Activated CD8-positive, alpha-beta T cell treated with anti-CD3 and anti-CD28 coated beads for 36 hours (primary cell): ENCODE data around the gene RPS6KA2. TPM values are rescaled to one million over a fixed set of nuclear protein-coding genes. Genes with fewer than 3 reads are reported as not detected.

ENCODE experiments used
- ATAC-seq: fragments of 200-7000 bp; cut with Tn5 transposase; one replicate; pipeline ENCODE4 v1.10.0; 2021; ENCODE audit warnings: mild to moderate bottlenecking, moderate library complexity
- CTCF ChIA-PET: fragments of 350-600 bp; sonication (Branson Sonifier 250); formaldehyde crosslinking; loops from one replicate; lab custom pipeline; 2021; ENCODE audit warnings: antibody characterized with exemption; lab: Charles Lee
- POLR2A ChIA-PET: fragments of 350-600 bp; sonication (Branson Sonifier 250); formaldehyde crosslinking; loops from one replicate; lab custom pipeline; 2021; ENCODE audit warnings: antibody characterized with exemption; lab: Charles Lee
- DNase-seq: peaks from one replicate; pipeline ENCODE4 v3.0.0-alpha.2; 2020
- H3K27ac Mint-ChIP-seq: one replicate; pipeline ENCODE4 v1.8.0; 2021; ENCODE audit warnings: mild to moderate bottlenecking, mixed read lengths
- H3K27me3 Mint-ChIP-seq: one replicate; pipeline ENCODE4 v1.8.0; 2021; ENCODE audit warnings: mixed read lengths
- H3K36me3 Mint-ChIP-seq: one replicate; pipeline ENCODE4 v1.8.0; 2021; ENCODE audit warnings: low read depth, mixed read lengths
- H3K4me1 Mint-ChIP-seq: one replicate; pipeline ENCODE4 v1.8.0; 2021; ENCODE audit warnings: low read depth, mixed read lengths
- H3K4me3 Mint-ChIP-seq: one replicate; pipeline ENCODE4 v1.8.0; 2021; ENCODE audit warnings: mild to moderate bottlenecking, moderate library complexity, mixed read lengths
- H3K9me3 Mint-ChIP-seq: one replicate; pipeline ENCODE4 v1.8.0; 2021; ENCODE audit warnings: mixed read lengths
- intact Hi-C: fragments of 100-400 bp; cut with micrococcal nuclease; formaldehyde crosslinking; loops from one replicate; pipeline ENCODE4 v1.10.0; 2022
- total RNA-seq, 2 experiments: library from RNA; stranded (reverse); gene quantifications; one replicate each; pipeline ENCODE4 v1.2.3, GENCODE V29; 2021
- TF ChIP-seq, protein P1 (sequence below): fragments of 200-600 bp; IDR thresholded peaks from one replicate; pipeline ENCODE4 v1.8.0; 2022; ENCODE audit warnings: antibody characterized with exemption, mild to moderate bottlenecking

Gene RPS6KA2
- total RNA-seq, 2 experiments from 2014 or later = 5.8 TPM

DNA sequence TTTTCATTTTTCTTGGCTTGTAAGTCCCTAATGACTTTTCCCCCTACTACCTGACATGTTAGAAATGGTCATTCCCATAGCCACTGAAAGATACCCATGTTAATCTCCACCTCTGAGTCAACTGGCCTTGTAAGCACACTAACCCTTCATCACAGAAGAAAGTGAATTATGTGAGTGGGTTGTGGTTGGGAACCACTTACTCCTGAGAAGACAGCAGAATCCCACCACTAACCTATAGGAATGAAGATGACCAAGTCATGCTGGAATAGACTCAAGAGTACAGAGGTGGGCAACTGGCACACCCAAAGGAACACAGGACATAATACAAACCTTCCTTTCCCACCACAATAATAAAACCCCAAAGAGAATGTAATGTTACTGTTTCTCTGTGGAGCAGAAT, 70.7 kb downstream of the RPS6KA2 start:
- intact Hi-C loops = no loop called here
- CTCF ChIA-PET = no interaction called here
- H3K4me1 Mint-ChIP-seq = peaks cover 8% of the 10 kb centered on the region
- TF ChIP-seq, protein P1, sequence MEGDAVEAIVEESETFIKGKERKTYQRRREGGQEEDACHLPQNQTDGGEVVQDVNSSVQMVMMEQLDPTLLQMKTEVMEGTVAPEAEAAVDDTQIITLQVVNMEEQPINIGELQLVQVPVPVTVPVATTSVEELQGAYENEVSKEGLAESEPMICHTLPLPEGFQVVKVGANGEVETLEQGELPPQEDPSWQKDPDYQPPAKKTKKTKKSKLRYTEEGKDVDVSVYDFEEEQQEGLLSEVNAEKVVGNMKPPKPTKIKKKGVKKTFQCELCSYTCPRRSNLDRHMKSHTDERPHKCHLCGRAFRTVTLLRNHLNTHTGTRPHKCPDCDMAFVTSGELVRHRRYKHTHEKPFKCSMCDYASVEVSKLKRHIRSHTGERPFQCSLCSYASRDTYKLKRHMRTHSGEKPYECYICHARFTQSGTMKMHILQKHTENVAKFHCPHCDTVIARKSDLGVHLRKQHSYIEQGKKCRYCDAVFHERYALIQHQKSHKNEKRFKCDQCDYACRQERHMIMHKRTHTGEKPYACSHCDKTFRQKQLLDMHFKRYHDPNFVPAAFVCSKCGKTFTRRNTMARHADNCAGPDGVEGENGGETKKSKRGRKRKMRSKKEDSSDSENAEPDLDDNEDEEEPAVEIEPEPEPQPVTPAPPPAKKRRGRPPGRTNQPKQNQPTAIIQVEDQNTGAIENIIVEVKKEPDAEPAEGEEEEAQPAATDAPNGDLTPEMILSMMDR = no peak
- peaks cover 18% of the 10 kb centered on the region for H3K9me3 Mint-ChIP-seq
- peaks cover 13% of the 10 kb centered on the region for H3K27me3 Mint-ChIP-seq
- H3K4me3 Mint-ChIP-seq = no peak overlapping the region
- H3K27ac Mint-ChIP-seq = no peak overlapping the region
- H3K36me3 Mint-ChIP-seq = no peaks in the 10 kb centered on the region
- no peak for DNase-seq
- ATAC-seq = no peak
- POLR2A ChIA-PET = no interaction called here

DNA sequence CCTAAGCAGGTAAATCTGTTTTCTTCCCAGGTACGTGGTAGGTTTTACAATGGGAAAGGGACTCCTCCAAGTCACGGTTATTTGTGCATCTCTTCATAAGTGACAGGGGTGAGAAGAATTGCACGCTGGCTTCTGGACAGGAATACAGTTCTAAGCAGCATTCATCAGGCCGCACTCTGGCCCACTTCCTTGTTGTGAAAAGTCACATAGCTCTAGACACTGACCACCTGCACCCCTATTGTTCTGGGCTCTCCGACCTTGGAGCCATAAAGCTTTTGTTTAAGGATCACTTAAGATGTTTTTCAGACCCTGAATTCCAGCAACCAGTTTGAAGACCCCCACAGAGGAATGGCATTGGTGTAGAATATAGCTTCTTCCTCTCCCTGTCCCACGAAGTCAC, 72.0 kb downstream of the RPS6KA2 start:
- peaks cover 8% of the 10 kb centered on the region for H3K4me1 Mint-ChIP-seq
- peaks cover 13% of the 10 kb centered on the region for H3K27me3 Mint-ChIP-seq
- ATAC-seq (no peak), DNase-seq (no peak)
- POLR2A ChIA-PET = no interaction called here
- H3K36me3 Mint-ChIP-seq = no peaks in the 10 kb centered on the region
- H3K9me3 Mint-ChIP-seq = peaks cover 11% of the 10 kb centered on the region
- TF ChIP-seq, protein P1 = no peak
- H3K4me3 Mint-ChIP-seq = no peak overlapping the region
- intact Hi-C loops = no loop called here
- CTCF ChIA-PET = no interaction called here
- no peak overlapping the region for H3K27ac Mint-ChIP-seq

DNA sequence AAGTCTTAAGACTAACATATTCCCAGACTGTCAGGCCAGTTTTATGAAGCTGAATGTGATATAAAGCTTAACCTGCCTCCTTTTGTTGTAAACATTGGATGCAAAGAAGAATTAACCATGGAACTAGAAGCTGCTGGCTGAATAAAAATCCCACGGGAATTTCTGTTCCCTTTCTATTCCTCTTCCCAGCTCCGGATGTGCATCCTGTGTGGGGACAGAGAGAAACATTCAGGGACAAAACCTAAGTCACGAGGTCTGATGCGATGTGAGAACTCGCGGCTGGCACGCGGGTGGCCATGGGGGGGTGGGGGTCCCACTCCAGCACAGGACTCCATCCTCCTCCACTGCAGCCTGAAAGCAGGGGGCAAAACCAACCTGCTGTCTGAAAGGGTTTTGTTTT, 72.7 kb downstream of the RPS6KA2 start:
- ATAC-seq (no peak), DNase-seq (no peak)
- H3K27ac Mint-ChIP-seq = no peak overlapping the region
- H3K27me3 Mint-ChIP-seq = peaks cover 13% of the 10 kb centered on the region
- POLR2A ChIA-PET = no interaction called here
- peaks cover 6% of the 10 kb centered on the region for H3K9me3 Mint-ChIP-seq
- H3K36me3 Mint-ChIP-seq = no peaks in the 10 kb centered on the region
- intact Hi-C loops = no loop called here
- CTCF ChIA-PET = no interaction called here
- H3K4me1 Mint-ChIP-seq = peaks cover 8% of the 10 kb centered on the region
- TF ChIP-seq, protein P1 = no peak
- no peak overlapping the region for H3K4me3 Mint-ChIP-seq

DNA sequence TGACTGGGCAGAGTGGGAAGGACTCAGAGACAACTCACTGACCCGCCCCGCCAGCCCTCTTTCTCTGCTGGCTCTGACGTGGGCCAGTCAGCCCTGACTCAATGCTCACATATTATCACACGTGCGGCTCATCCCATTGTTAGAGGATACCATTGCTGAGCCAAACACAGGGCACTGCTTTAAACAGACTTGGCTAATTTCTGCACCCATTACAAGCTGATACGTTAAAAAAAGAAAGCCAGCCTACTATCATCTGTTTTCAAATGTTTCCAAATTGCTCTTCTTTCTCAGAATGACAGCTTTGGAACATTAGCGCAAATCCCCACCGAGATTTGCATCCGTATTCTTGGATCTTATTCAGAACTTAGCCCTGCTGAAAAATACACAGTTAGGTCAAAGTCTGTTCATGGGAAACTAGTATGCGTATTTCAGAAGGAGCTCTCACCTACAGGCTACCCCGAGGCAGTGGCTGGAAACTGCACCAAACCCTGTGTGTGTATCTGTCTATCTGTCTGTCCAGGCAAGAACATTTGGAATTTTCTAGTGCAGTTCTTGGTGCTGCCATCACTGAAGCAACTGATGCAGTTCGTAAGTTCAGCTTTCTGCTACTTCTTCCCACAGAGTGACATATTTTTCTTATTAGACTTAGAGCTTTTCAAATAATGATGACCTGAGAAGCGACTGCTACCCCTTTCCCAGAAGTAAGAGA, 73.3 kb downstream of the RPS6KA2 start:
- ChIA-PET CTCF (no interaction called here), POLR2A (no interaction called here)
- no peak for ATAC-seq
- no peak overlapping the region for H3K4me3 Mint-ChIP-seq
- no peaks in the 10 kb centered on the region for H3K36me3 Mint-ChIP-seq
- intact Hi-C loops = no loop called here
- H3K27me3 Mint-ChIP-seq = peaks cover 13% of the 10 kb centered on the region
- H3K27ac Mint-ChIP-seq = no peak overlapping the region
- peaks cover under 1% of the 10 kb centered on the region for H3K9me3 Mint-ChIP-seq
- DNase-seq = no peak
- H3K4me1 Mint-ChIP-seq = peaks cover 8% of the 10 kb centered on the region
- TF ChIP-seq, protein P1 = no peak

DNA sequence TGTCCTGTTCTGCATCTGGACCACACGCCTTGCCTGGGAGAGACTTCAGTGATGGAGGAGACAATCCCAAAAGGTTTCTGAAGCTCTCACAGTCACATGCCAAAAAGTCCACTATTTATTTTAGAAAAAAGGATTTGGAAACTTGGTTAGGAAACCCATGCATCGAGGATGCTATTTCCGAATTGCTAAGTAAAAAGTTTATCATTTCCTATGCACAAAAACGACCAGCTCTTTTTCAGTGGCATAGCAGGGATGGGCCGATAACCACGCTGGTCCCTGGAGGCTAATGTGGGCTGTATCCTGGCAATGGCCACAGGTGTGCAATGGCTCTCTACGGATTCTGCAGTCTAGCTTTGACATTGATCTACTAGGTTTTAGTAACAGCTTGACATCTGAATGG, 74.5 kb downstream of the RPS6KA2 start:
- intact Hi-C loops = no loop called here
- CTCF ChIA-PET = interaction anchor here (0.6 to 1.3 kb wide), 2 partner anchors 19 to 470 kb away, joined by 3 read pairs; no protein-coding TSS in a partner anchor
- Mint-ChIP-seq H3K27ac (no peak overlapping the region), H3K4me1 (peaks cover 8% of the 10 kb centered on the region), H3K27me3 (peaks cover 13% of the 10 kb centered on the region), H3K9me3 (no peaks in the 10 kb centered on the region), H3K36me3 (no peaks in the 10 kb centered on the region), H3K4me3 (no peak overlapping the region)
- DNase-seq (no peak), ATAC-seq (no peak)
- TF ChIP-seq, protein P1 = no peak
- POLR2A ChIA-PET = no interaction called here
